Suprapubic skin (tissue), 4 donors: ENCODE results near the gene FGF4. TPM values are rescaled to one million over a fixed set of nuclear protein-coding genes. Genes with fewer than 3 reads are reported as not detected.
"Not testable (repeated sequence)": the region's sequence is repeated elsewhere in the genome, so short reads cannot be mapped to it uniquely, and the experiment has no call there.

Experiments
- DNase-seq, 2 donors: peaks; one replicate each; pipeline ENCODE4 v3.0.0-alpha.2; 2019; ENCODE audit warnings: low spot score in 2 of 2
- H3K27ac ChIP-seq: fragments of 200-600 bp; sonication (generic); one replicate; pipeline ENCODE4 v1.5.1; 2019
- H3K27me3 ChIP-seq: fragments of 200-600 bp; sonication (generic); one replicate; pipeline ENCODE4 v1.5.1; 2019
- H3K36me3 ChIP-seq: fragments of 200-600 bp; sonication (generic); one replicate; pipeline ENCODE4 v1.5.1; 2019
- H3K4me1 ChIP-seq: fragments of 200-600 bp; sonication (generic); one replicate; pipeline ENCODE4 v1.5.1; 2019
- H3K4me3 ChIP-seq: fragments of 200-600 bp; sonication (generic); one replicate; pipeline ENCODE4 v1.5.1; 2019; ENCODE audit warnings: mild to moderate bottlenecking
- H3K9me3 ChIP-seq: fragments of 200-600 bp; sonication (generic); one replicate; pipeline ENCODE4 v1.5.1; 2019
- CTCF ChIP-seq, 2 donors: fragments of 200-600 bp in 1 of 2; fragments of 450-650 bp in 1 of 2; sonication (generic) in 1 of 2; IDR thresholded peaks; one replicate each; pipeline ENCODE4 v1.5.1; 2016 to 2019; ENCODE audit warnings: antibody characterized with exemption in 2 of 2, mild to moderate bottlenecking in 1 of 2, moderate library complexity in 1 of 2
- EP300 ChIP-seq: sonication (generic); formaldehyde crosslinking; IDR thresholded peaks from one replicate; pipeline ENCODE4 v1.6.1; 2017; ENCODE audit warnings: antibody characterized with exemption
- POLR2A ChIP-seq, 2 donors: fragments of 450-650 bp; IDR thresholded peaks; one replicate each; pipeline ENCODE4 v1.6.1; 2017; ENCODE audit warnings: antibody characterized with exemption in 2 of 2, mild to moderate bottlenecking in 2 of 2, moderate library complexity in 2 of 2
- POLR2AphosphoS5 ChIP-seq, 3 donors: sonication (generic); formaldehyde crosslinking; IDR thresholded peaks; one replicate each; pipeline ENCODE4 v1.6.1; 2017; ENCODE audit warnings: antibody characterized with exemption in 3 of 3
- WGBS: methylation state at CpG from one replicate; pipeline ENCODE4 v1.1.5; 2018; 5-methylcytosine and 5-hydroxymethylcytosine counted together
- total RNA-seq, 4 donors: library from RNA; depleted of rRNA; stranded (reverse); fragments of >200 nt; gene quantifications; one replicate each; pipeline ENCODE4 v1.1.0, GENCODE V29; 2016

The FGF4 gene
- total RNA-seq, 4 donors from 2014 or later: not detected

- peaks cover 89% of the 10 kb centered on the region for H3K27me3 ChIP-seq
These were observed 3.7 kb downstream of the FGF4 start for GRCh38 chr11:69771466-69771865.

DNA sequence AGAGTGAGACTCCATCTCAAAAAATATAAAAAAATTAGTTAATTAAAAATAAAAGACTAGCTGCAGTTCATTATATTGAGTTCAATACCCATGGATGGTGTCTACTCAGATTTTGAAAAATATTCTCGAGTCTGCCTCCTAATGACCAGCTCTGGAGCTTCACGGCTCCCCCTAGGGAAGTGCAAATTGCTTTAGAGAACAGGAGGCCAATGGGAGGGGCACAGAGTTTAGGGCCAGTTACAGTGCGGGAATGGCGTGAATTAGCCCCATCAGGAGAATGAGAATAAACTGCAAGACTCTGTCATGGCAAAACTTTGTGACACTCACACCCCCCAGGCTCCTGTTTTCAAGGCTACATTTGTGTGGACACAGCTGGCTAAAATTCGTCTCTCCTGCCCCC, 4.6 kb downstream of the FGF4 start:
- Histone ChIP-seq H3K27me3 (peaks cover 80% of the 10 kb centered on the region), H3K4me3 (no peak overlapping the region), H3K27ac (no peak overlapping the region), H3K9me3 (no peaks in the 10 kb centered on the region), H3K36me3 (no peaks in the 10 kb centered on the region), H3K4me1 (peaks cover 12% of the 10 kb centered on the region)
- no peak for DNase-seq
- 27% methylated on average over 5 of the region's 5 CpGs for WGBS
- no peak for TF ChIP-seq POLR2A (IDR thresholded peaks at IDR 0.05)
- TF ChIP-seq CTCF (IDR thresholded peaks at IDR 0.05): no peak
- TF ChIP-seq EP300: no peak
- TF ChIP-seq POLR2AphosphoS5 (IDR thresholded peaks at IDR 0.05): no peak

More at GRCh38 chr11:69771466-69771865, 3.7 kb downstream of the FGF4 start:
- no peak for DNase-seq
- H3K4me3 ChIP-seq: no peak overlapping the region
- WGBS: 41% methylated on average over 7 of the region's 7 CpGs
- peaks cover 14% of the 10 kb centered on the region for H3K4me1 ChIP-seq
- no peak for TF ChIP-seq POLR2AphosphoS5 (IDR thresholded peaks at IDR 0.05)
- no peak for TF ChIP-seq CTCF (IDR thresholded peaks at IDR 0.05)
- TF ChIP-seq POLR2A (IDR thresholded peaks at IDR 0.05): no peak
- TF ChIP-seq EP300: no peak
- no peaks in the 10 kb centered on the region for H3K36me3 ChIP-seq
- no peak overlapping the region for H3K27ac ChIP-seq
- H3K9me3 ChIP-seq: no peaks in the 10 kb centered on the region

DNA sequence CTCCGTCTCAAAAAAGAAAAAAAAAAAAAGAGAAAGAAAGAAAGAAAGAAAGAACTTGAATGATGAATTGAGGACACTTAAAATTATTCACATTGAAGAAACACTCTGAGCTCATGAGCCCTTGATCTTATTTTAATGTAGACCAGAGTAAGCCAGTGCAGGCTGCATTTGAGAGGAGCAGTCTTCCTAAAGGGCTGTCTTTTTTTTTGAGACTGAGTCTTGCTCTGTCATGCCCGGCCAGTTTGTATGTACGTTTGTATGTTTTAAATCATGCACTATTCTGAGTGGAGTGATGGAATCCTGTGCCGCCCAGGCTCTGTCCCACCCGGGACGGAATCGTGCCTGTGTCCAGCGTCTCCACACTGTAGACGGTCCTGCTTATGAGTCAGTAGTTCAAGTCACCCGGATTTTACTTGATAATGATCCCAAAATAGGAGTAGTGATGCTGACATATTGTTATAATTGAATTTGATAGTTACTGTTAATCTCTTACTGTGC, 9.6 kb downstream of the FGF4 start:
- Histone ChIP-seq H3K9me3 (no peaks in the 10 kb centered on the region), H3K36me3 (no peaks in the 10 kb centered on the region), H3K4me3 (no peak overlapping the region), H3K4me1 (no peaks in the 10 kb centered on the region), H3K27me3 (peaks cover 69% of the 10 kb centered on the region), H3K27ac (no peak overlapping the region)
- no peak for DNase-seq
- TF ChIP-seq CTCF (IDR thresholded peaks at IDR 0.05) (no peak), EP300 (no peak)
- 50% methylated on average over 9 of the region's 10 CpGs for WGBS

- H3K4me3 ChIP-seq, DNase-seq, H3K27ac ChIP-seq, H3K9me3 ChIP-seq, H3K4me1 ChIP-seq, H3K36me3 ChIP-seq: not testable (repeated sequence)
- H3K27me3 ChIP-seq: peaks cover 65% of the 10 kb centered on the region
- 94% methylated on average over 7 of the region's 7 CpGs for WGBS
These were observed 10.2 kb downstream of the FGF4 start for GRCh38 chr11:69764918-69765317.

GRCh38 chr11:69760319-69760718, 14.8 kb downstream of the FGF4 start:
- Histone ChIP-seq H3K4me1 (no peaks in the 10 kb centered on the region), H3K4me3 (no peak overlapping the region), H3K36me3 (no peaks in the 10 kb centered on the region), H3K9me3 (peaks cover 4% of the 10 kb centered on the region), H3K27ac (no peak overlapping the region), H3K27me3 (peaks cover 59% of the 10 kb centered on the region)
- WGBS: 55% methylated on average over 4 of the region's 4 CpGs
- TF ChIP-seq POLR2AphosphoS5 (IDR thresholded peaks at IDR 0.05): no peak
- TF ChIP-seq POLR2A (IDR thresholded peaks at IDR 0.05): no peak
- no peak for TF ChIP-seq CTCF (IDR thresholded peaks at IDR 0.05)
- TF ChIP-seq EP300: no peak
- DNase-seq: no peak

DNA sequence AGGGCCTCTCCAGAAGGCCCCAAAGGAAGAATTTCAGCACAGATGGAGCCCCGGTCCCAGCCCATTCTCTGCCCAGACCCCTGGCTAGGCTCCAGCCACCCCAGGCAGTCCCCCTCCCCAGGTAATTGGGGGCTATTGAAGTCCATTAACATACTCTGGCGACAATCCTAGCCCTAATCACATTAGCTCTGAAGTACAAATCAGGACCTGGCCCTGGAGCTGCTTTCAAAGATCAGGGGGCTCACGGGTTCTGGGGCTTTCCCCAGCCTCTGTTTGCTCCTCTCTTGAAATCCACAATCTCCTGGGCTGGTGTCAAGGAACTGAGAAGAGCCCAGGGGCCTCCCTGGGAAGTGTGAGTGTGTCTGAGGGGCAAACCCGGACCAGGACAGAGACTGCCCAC, 22.3 kb downstream of the FGF4 start:
- Histone ChIP-seq H3K36me3 (no peaks in the 10 kb centered on the region), H3K4me3 (no peak overlapping the region), H3K9me3 (no peaks in the 10 kb centered on the region), H3K4me1 (no peaks in the 10 kb centered on the region), H3K27ac (no peak overlapping the region), H3K27me3 (peaks cover 42% of the 10 kb centered on the region)
- WGBS: 17% methylated on average over 3 of the region's 4 CpGs
- TF ChIP-seq POLR2AphosphoS5 (IDR thresholded peaks at IDR 0.05) (no peak), EP300 (no peak), CTCF (IDR thresholded peaks at IDR 0.05) (no peak), POLR2A (IDR thresholded peaks at IDR 0.05) (no peak)
- no peak for DNase-seq
